ENCODE measurements around the gene PCID2.
"Not testable (repeated sequence)": the region's sequence is repeated elsewhere in the genome, so short reads cannot be mapped to it uniquely, and the experiment has no call there.

PCID2 gene

DNA sequence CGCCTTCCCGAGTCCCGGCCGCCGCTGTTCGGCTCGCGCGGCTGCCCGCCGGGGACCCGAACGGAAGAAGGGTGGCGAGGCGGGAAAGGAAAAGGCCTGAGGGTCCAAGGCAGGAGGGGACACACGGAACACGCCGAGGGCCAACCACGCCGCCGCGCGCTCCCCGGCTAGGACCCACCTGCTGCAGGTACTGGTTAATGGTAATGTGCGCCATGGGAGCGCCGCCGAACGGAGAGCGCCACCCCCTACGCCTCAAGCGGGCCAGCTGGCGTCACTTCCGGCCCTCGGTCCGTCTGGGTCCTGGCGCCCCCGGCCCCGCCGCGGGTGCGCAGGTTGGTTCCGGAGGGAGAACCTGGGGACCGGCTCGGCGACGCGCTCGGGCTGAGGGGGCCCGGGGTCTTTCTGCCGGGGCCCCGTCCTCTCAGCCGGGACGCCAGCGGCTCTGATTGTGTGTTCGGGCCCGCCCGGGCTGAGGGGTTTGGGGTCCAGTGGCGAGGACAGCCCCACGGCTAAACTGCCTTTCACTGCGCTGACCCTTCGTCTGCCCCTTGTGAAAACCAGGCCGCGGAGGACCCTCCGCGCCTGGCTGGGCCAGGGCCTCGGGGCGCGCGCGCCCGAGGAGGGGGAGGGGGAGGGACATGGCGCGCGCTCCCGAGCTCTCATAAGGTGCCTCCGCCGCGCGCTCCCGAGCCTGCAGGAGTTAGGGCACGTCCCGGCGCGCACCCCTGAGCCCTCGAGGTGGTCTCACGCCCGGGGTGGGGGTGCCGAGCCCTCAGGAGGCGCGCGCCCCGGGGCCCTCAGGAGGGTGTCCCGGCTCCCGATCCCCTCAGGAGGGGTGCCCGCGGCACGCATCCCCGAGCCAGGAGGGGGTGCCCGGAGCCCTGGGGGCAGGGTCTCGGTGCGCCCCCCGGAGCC lies at the start of gene PCID2:
TSS of gene PCID2 (minus strand) at position 249 of the 915 bp plus-strand sequence. CDS start at position 214, 35 bp downstream.
- DNase-seq: peak; percentile 92

DNA sequence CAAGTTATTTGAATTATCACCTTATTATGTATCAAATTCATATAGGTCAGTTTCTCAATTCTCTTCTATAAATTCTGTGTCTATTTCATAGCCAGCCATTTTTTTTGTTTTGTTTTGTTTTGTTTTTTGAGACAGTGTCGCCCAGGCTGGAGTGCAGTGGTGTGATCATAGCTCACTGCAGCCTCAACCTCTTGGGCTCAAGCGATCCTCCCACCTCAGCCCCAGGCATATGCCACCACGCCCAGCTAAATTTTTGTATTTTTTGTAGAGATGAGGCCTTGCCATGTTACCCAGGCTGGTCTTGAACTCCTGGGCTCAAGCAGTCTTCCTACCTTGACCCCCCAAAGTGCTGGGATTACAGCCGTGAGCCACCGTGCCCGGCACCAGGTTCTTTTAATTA lies 49.4 kb upstream of the PCID2 start:
- not testable (repeated sequence) for DNase-seq

DNA sequence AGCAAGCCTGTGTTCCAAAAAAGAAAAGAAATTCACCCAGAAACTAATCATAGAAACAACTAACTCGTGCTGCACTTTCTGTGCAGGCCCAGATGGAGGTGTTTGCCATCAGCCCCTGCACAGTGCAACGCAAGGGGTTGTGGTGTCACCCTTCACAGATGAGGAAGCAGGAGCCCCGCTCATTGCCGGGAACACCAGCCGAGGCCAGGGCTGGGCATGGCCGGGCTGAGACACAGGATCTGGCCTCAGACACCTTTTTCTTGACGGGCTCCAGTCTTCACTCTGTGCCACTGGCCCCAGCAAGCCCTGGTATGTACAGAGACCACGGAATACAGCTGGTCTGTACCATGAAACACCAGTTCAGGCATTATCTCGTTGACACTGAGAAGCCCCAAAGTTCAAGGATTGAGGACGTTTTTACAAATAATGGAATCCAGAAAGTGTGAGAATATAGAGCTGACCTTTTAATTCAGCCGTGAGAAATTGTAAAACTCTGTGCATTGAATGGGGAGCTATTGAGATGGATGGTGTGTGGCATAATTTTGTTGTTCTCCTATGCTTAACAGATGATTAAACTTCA lies 44.1 kb upstream of the PCID2 start:
- no peak for DNase-seq

DNA sequence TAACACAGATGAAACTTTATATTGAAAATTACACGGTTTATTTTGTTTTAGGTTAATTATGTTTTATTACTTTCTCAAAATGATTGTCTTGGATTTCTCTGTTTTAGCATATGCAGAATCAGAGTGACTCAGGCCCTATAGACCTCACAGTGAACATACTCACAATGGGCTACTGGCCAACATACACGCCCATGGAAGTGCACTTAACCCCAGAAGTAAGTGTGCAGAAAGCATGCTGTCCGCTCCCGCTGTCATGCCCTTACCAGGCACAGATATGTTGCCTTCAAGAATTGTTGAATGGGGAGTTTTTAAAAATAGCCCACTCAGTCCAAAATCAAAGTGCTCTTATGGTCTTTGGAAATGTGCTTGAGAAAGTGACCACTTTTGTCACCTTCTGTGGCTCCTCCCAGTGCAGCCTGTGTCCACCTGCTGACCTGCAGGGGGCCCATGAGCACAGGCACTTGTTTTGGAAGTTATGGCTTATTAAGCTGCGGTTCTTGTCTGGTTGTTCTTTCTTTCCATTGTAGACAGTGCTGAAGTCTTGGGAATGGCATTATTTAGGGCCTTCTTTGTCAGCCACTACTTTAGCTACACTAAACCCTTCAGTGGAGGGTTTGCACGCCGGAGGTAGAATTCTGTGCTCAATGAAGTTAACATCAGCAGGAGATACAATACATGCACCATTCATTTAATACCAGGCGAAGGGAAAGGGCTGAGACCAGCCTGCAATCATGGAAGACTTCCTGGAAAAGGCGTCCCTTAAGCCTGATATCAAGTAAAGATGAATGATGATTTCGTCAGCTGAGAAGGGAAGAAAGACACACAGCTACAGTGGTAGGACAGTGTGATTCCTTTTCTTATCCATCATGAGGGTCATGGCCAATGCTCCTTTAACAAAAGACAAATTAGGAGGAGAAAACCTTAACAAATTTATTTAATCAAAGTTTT lies 37.7 kb upstream of the PCID2 start:
- no peak for DNase-seq

DNA sequence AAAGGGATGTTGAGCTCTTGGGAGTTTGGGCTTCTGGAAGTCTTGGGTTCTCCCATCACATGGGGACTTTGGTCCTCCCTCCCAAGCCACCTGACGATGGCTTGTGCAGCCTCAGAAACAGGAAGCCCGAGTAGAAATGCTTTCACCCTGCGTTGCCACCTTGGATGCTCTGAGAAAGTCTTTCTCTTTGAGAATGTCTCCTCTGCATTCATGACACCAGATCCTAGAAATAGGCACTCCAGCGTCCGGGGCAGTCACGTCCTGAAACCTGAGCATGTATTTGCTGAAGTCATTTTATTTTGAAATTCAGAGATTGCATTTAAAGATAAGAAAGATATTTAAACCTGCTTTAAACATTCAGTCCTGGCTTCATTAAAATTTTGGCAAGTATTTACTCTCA lies 35.4 kb upstream of the PCID2 start:
- DNase-seq: no peak

DNA sequence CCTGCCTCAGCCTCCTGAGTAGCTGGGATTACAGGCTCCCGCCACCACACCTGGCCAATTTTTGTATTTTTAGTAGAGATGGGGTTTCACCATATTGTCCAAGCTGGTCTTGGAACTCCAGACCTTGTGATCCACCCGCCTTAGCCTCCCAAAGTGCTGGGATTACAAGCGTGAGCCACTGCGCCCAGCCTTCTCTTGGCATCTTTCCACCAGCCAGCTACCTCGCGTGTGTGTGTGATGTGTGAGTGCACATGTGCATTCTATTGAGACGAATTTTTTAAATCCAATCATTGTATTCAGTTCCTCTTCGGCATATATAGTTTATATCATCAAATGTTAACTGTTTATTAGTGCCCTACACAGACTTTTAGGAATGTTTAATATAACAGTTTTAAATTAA lies 33.2 kb upstream of the PCID2 start:
- not testable (repeated sequence) for DNase-seq

DNA sequence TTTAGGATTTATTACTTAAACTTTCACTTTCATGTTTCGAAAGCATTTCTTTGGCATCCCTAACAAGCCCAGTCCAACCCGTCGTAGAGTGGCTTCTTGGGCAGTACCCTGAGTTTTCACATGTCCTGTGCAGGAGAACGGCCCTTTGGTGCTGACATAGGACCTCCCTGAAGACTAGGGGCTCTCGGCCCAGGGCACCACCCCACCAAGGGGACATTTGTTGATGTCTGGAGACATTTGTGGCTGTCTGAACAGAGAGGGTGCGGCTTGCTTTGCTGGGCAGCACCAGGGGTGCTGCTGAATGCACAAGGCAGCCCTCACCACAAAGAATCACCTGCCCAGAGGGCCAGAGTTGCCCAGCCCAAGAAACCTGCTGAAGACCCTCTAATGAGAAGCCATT lies 31.5 kb upstream of the PCID2 start:
- no peak for DNase-seq

DNA sequence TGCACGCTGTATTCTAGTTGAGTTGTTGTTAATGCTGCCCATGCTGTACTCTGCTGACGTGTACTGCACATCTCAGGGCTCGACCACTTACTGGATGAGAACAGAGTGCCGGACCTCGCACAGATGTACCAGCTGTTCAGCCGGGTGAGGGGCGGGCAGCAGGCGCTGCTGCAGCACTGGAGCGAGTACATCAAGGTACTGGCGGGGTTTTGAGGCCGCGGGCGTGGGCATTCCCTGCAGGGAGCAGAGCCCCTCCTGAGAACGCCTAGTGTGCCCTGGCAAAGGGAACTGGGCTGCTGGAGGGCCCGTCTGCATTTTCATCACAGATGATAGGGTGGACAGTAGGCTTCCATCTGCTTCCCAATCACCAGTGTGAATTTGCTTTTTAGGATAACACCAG lies 30.9 kb upstream of the PCID2 start:
- no peak for DNase-seq

DNA sequence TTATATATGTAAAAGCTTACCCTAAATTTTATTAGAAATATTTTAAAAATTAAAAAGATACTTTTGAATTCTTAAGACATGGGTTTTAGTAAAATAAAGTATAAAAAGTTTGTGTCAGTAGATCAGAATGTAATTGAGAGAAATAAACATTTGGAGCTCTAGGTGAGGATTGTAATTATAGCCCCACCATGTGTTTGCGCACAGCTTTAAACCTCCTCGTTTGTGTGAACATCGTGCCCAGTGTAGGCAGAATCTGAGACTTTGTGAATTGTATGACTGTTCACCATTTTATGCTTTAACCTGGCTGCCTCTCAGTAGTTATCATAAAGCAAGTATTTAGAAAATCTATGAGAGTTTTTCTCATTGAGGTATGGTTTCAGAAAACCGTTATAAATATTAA lies 30.1 kb upstream of the PCID2 start:
- DNase-seq: no peak

DNA sequence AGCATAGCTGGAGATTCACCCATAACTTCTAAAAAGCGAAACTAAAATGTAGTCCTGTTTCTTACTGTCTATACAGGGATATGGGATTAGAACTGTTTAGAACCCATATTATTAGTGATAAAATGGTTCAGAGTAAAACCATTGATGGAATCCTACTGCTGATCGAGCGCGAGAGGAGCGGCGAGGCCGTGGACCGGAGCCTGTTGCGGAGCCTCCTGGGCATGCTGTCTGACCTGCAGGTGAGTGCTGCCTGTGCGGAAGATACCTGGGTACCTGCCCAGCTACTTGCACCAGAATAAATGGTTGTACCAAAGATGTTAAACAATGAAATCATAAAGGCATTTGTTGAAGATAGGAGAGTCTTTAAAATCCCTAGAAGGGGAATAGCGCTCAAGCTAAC lies 24.6 kb upstream of the PCID2 start:
- no peak for DNase-seq

DNA sequence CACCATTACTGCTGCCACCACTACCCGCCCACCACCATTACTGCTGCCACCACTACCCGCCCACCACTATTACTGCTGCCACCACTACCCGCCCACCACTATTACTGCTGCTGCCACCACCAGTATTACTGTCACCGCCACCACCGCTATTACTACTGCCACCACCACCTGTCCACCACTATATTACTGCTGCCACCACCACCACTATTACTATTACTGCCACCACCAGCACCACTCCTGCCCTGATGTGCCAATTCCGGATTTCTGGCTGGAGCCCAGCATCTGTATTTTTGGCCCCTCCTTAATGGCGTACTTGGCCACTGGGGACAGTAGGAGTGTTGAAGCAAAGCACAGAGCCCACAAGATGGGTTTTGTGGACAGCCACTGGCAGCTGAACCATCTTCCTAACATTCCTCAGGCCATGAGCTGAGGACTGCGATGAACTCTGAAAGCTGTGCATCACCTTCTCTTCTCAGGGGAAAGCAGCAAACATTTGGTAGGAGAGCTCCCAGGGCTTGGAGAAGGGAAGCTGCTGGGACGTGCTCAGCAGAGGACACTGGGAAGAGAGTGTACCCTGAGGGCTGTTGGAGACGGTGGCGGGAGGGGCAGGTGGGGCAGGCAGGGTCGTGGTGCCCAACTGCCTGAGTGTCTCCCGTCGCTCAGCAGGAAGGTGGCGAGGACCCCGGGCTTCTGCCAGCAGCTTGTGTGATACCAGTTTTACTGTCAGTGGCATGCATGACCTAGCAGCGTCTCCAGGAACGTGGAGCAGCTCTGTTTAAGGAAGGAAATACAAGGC lies 23.9 kb upstream of the PCID2 start:
- DNase-seq: no peak

DNA sequence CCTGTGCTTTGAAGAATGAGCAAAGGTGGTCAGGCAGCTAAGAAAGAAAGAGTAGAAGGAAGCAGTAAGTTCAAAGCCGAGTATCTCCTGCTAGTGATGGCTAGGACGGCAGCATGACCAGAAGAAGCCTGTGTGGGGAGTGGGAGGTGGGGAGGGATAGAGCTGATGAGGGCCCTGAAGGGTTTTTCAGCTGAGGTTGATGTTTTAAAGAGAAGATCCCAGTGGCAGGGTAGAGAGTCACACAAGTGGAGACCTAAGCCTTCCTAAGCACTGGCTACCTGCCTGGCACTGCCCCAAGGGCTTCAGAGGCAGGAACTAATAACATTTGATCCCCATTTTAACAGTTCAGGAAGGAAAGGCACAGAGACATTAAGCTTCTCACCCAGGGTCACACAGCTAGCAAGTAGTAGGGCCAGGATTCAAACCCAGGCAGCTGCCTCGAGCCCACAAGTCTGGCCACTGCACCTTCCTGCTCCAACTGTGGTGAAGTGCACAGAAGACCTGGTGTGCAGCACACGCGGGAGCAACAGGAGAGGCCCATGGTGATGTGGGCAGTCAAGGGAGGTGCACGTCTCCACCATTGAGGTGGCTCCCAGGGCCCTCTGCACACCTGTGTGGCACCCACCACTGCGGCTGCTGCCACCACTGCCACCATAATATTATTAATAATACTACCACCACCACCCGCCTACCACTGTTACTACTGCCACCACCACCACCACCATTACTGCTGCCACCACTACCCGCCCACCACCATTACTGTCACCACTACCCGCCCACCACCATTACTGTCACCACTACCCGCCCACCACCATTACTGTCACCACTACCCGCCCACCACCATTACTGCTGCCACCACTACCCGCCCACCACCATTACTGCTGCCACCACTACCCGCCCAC lies 23.1 kb upstream of the PCID2 start:
- DNase-seq: peak; percentile 29

DNA sequence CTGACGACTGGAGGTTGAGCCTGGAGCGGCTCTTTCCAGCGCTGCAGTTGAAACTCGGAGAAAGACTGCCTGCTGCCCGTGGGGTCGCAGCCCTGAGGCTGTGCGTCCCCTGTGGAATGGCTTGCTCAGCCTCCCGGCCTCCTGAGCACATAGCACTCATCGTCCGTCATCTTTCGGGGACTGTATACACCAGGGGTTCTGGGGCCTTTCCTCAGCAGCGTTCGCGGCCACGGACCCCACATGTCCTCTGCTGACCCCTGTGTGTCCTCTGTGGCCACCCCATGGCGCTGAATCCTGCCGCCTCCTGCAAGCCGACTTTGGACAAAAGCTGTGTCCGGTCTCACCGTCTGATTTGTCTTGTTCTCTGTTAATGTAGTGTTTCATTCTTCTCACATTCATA lies 21.3 kb upstream of the PCID2 start:
- no peak for DNase-seq

DNA sequence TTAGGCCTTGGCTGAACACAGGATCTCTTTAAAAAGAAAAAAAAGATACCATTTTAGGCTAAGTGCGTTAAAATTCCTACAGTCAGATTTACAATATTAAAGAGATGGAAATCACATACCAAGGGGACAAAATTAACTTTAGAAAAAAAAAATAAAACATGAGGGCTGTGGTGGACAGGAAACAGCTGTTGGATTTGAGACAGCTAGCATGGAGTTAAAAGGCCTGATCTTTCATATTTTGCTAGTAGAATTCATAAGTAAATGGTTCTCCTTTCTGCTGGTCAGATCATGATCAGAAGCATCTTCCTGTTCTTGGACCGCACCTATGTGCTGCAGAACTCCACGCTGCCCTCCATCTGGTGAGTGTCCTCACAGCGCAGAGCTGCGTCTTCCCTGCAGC lies 20.7 kb upstream of the PCID2 start:
- no peak for DNase-seq

DNA sequence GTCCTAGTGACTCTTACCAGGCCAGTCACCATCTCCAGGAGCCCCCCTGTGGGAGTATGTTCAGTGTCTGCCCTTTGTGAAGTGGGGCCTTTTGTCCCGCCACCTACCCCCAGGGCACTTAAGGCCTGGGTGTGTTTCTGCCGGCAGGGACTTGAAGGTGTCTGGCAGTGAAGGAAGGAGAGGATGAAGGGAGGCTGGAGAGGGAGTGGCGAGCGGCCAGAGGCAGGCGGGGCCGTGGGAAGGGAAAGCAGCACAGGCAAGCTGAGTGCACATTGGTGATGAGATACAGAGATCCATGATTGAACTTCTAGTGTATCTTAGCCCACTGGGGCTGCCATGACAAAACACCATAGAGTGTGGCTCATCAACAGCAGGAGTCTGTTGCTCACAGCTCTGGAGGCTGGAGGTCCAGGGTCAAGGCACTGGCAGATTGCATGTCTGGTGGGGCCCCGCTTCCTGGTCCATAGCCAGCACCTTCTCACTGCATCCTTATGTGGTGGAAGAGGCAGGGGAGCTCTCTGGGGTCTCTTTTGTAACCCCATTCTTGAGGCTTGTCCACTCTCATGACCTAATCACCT lies 18.5 kb upstream of the PCID2 start:
- DNase-seq: no peak

DNA sequence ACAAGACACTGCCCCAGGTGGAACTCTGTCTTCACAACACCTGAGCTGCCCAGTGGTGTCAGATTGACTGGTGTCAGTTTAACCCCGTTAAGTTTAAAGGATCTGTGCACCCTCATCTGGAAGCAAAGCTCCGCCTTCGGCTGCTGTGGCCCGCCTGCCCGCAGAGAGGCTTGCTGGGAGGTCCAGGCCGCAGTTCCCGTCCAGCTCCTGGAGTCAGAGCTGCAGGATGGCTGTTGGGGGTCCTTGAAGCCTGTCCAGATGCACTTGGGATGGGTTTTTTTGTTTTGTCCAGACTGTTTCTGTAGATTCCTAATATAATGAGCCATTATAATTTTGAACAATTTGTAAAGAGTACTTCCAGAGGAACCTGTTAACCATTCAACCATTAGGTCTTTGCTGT lies 17.0 kb upstream of the PCID2 start:
- no peak for DNase-seq

DNA sequence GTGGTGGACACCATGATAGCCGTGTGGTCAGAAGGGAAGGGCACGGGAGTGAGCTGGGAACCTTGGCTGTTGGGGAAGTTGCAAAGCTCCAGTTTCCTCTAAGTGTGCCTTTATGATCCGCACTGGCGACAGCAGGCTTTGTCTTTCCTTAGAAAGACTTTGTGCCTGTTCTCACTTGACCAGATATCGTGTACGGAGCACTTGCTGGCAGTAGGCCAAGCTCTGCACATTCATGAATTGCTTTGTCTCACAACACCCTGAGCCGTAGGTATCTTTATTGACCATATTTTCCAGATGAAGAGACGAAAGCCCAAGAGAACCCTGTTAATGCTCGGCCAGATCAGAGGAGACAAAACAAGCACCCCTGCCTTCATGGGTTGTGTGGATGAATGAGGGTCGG lies 16.0 kb upstream of the PCID2 start:
- DNase-seq: no peak

DNA sequence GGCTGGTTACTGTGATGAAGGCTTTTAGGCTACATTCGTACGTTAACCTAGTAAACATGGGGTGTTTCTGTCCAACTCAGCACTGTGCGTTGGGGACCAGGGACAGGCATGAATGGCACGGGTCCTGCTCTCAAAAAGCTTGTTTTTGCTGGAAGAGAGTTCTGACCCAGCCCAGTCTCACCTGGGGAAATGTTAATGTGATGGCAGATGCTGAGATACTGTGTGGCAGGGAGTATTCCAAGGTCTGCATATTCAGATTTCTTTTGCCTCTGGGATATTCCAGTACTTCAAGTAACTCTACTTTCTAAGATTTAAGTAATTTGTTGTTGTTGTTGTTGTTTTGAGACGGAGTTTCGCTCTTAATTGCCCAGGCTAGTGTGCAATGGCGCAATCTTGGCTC lies 14.6 kb upstream of the PCID2 start:
- no peak for DNase-seq

DNA sequence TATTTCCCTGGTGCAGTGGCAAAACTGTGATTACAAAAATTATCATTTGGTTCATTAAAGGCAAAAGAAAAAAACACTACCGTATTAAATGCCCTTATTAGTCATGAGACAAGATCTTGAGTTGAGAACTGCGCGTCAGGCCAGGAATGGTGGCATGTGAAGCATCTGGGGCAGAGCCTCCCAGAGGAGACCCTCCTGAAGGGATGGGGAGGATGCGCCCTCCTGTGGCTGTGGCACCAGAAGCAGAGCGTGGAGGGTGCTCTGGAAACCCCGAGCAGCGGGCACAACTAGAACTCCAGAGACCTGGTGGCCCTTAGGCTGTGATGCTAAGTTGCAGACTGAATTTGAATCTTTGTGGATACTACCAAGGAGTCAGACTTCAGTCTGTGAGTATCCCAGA lies 12.4 kb upstream of the PCID2 start:
- peak; percentile 15 for DNase-seq

DNA sequence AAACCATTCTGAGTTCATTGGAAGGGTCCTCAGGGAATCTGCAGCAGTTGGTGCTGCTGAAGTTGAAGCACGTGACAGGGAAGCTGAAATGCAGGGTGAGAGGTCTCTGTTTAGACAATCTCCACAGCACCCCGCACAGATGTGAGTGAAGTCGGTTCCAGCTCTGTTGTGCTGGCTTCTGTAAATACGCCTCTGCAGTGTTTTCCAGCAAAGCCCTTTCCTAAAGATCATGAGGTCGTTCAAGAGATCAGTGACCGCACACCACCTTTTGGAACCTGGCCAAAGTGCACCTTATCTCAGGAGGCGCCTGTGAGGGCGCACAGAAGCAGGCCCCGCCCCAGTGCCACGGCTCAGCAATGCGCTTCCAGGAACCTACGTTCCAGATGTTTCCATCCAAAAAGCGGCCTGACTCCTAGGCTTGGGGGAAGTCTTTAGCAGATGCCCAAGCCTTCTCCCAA lies 11.7 kb upstream of the PCID2 start:
- no peak for DNase-seq

All from activated naive CD4-positive, alpha-beta T cell treated with Interleukin-2 at 50 U/mL for 16 hours (primary cell).